Coronary artery (tissue), 2 donors: ENCODE results near the gene SEMA3A.

ENCODE experiments used
- DNase-seq: peaks from one replicate; pipeline ENCODE4 v3.0.0-alpha.2; 2017; ENCODE audit warnings: low spot score
- H3K27ac ChIP-seq, 2 donors: fragments of 200-600 bp; sonication (generic); one replicate each; pipeline ENCODE4 v1.5.1; 2016 to 2019
- H3K4me3 ChIP-seq: fragments of 200-600 bp; sonication (generic); 2 replicates; pipeline ENCODE4 v1.5.1; 2016; ENCODE audit warnings: mild to moderate bottlenecking, moderate library complexity
- TF ChIP-seq, protein P1 (sequence below): fragments of 200-600 bp; sonication (generic); IDR thresholded peaks from one replicate; pipeline ENCODE4 v1.5.1; 2019; ENCODE audit warnings: antibody characterized with exemption

SEMA3A gene

DNA sequence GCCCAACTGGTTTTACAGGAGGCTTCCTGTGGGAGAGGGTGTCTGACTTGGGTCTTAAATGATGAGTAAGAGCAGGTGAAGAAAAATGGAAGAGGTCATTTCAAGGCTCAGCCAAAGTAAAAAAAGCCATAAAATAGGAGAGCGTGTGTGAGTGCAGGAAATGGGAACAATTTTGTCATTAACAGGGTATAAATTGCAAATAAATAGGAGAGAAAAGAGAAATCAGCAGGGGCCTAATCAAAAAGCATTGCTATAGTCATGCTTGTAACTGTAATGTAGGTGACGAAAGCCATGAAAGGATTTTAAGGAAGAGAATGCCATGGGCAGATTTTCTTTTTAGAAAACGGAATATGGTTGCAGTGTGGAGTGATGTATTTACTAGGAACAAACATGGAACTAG, 15.7 kb upstream of the SEMA3A start:
- TF ChIP-seq, protein P1, sequence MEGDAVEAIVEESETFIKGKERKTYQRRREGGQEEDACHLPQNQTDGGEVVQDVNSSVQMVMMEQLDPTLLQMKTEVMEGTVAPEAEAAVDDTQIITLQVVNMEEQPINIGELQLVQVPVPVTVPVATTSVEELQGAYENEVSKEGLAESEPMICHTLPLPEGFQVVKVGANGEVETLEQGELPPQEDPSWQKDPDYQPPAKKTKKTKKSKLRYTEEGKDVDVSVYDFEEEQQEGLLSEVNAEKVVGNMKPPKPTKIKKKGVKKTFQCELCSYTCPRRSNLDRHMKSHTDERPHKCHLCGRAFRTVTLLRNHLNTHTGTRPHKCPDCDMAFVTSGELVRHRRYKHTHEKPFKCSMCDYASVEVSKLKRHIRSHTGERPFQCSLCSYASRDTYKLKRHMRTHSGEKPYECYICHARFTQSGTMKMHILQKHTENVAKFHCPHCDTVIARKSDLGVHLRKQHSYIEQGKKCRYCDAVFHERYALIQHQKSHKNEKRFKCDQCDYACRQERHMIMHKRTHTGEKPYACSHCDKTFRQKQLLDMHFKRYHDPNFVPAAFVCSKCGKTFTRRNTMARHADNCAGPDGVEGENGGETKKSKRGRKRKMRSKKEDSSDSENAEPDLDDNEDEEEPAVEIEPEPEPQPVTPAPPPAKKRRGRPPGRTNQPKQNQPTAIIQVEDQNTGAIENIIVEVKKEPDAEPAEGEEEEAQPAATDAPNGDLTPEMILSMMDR = no peak
- no peak for DNase-seq
- H3K27ac ChIP-seq = no peak overlapping the region

DNA sequence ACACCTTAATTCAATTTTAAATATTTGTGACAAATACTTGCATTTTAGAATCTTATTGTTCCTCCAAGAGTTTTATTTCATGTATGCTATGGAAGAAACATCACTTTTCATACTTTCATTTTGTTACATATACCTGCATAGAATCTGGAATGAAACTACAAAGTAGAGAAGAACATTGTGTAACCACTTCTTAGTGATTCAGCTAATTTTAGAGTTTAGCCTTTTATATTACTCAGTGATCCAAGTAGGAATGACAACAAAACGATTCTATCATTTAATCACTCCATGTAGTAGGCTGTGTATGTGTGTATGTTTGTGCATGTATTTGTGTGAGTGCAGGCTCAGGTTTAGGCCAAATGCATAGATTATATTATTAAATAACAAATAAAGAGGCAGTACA, 14.4 kb upstream of the SEMA3A start:
- TF ChIP-seq, protein P1 = no peak
- no peak overlapping the region for H3K4me3 ChIP-seq
- DNase-seq = no peak
- no peak overlapping the region for H3K27ac ChIP-seq

More for the DNA sequence above, 15.7 kb upstream of the SEMA3A start:
- H3K4me3 ChIP-seq = no peak overlapping the region

DNA sequence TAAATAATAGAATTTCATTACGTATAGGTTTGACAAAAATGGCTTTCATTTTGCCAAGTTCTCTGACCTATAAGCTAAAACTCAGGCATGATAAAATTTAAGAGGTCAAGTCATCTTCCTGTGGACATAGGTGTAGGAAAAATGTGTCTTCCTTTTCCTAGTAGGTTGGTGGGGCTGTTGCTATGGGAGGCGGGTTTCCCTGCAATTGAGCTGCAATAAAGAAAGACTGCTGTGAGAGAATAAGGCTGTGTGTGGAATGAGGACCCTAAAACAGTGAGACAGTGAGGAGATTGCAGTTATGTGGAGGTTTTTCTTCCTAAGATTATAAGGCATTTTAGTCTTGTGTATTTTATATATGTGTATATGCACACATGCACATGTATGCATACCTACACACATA, 13.0 kb upstream of the SEMA3A start:
- TF ChIP-seq, protein P1 = no peak
- Histone ChIP-seq H3K4me3 (no peak overlapping the region), H3K27ac (no peak overlapping the region)
- DNase-seq = no peak

DNA sequence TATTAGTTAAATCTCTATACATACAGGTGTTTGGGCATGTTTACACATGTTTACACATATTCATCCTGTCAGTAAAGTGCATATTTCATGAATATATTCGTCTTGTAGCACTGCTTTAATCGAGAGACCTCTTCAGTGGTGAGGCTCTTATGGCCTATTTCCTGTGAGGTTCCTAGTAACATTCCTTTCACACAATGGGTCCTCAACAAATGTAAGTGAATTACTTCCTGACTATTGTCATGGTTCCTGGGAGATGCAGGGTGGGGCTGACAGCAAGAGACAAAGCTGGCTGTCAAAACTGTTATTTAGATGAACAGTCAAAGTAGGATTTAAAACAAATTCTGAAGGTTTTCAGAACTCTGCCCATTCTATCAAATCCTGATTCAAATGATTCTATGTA, 12.4 kb upstream of the SEMA3A start:
- Histone ChIP-seq H3K27ac (no peak overlapping the region), H3K4me3 (no peak overlapping the region)
- DNase-seq = no peak
- TF ChIP-seq, protein P1 = no peak

DNA sequence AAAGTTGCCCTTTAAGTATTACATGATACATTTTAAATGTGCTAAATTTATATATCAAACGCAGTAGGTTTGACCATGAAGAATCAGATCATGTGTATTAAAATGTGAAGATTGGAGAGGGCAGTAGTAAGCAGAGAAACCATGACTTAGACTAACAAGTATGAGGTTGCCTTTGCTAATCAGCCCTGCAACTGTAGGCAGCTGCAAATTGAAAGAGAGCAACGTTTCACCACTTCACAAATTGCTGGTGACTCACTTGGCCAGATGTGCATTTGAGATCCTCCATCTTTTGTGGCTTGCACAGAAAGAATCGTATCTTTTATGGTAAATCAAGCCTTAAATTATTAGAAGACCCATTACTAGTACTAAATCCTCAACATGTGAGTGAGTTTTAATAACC, 10.1 kb upstream of the SEMA3A start:
- Histone ChIP-seq H3K4me3 (no peak overlapping the region), H3K27ac (no peak overlapping the region)
- DNase-seq = no peak
- TF ChIP-seq, protein P1 = no peak

DNA sequence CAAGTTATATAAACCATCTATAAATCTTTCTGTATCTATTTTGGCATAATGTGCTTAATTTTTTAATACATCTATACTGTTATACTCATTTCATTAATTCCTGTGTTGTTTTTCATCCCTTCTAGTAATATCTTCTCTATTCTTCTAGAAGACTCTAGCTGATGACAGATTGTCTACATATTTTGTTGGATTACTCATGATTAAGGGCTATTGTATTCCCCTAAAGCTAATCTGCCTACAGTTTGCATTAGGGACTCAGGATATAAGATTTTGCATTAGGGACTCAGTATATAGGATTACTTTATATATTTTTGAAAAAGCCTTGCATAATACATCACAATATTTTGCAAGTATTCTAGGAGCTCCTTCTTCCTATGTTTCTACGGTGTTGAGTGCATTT, 8.3 kb upstream of the SEMA3A start:
- Histone ChIP-seq H3K27ac (no peak overlapping the region), H3K4me3 (no peak overlapping the region)
- DNase-seq = no peak
- TF ChIP-seq, protein P1 = no peak

DNA sequence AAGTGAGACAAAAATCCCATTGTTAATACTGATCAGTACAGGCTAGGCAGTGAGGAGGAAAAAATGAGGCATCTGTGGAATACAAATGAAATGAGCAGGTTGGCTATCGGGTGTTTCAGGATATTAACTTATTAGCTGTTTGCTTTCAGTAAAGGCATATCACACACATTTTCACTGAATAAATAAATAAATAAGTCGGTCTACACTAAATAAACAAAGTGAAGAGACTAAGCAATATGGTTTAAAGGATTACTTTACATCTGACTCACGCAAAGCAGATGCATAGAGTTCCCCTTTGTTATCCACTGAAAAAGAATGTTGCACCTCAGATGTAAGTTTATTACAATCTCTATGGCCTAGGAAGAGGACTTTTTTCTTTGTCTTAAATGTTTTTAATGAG, 6.3 kb upstream of the SEMA3A start:
- TF ChIP-seq, protein P1 = no peak
- Histone ChIP-seq H3K27ac (no peak overlapping the region), H3K4me3 (no peak overlapping the region)
- DNase-seq = no peak
